ENCODE measurements around the gene KRI1. TPM values are rescaled to one million over a fixed set of nuclear protein-coding genes. Genes with fewer than 3 reads are reported as not detected.
"Not testable (repeated sequence)": the region's sequence is repeated elsewhere in the genome, so short reads cannot be mapped to it uniquely, and the experiment has no call there.

Gene KRI1
- total and polyA plus RNA-seq, 2 donors (not counting 3 experiments of a cell fraction or from before 2014, with no cell fraction given) = 6.7 to 25.7 TPM

- H3K4me2 ChIP-seq (ENCODE audit: insufficient read depth, low read length) = peak overlapping the region; percentile 49
- H3K9ac ChIP-seq (replicated peaks; ENCODE audit: extremely low read depth, insufficient read depth, low read length) = no peak overlapping the region
These were observed 22.8 kb downstream of the KRI1 start for GRCh38 chr19:10543059-10543419.

GRCh38 chr19:10539016-10539415 lies 26.8 kb downstream of the KRI1 start:
- H3K27ac ChIP-seq (ENCODE audit: insufficient read depth, low read depth, low read length); H3K36me3 ChIP-seq (ENCODE audit: control insufficient read depth in 2 of 2, extremely low read depth in 1 of 2, insufficient read depth in 2 of 2, low read length in 2 of 2); H3K27me3 ChIP-seq (ENCODE audit: control insufficient read depth in 2 of 2, insufficient read depth in 2 of 2, low read length in 2 of 2); H2AFZ ChIP-seq (ENCODE audit: low read depth, low read length); H3K9ac ChIP-seq (replicated peaks; ENCODE audit: extremely low read depth, insufficient read depth, low read length); intact Hi-C loops (cut with micrococcal nuclease); H3K4me2 ChIP-seq (ENCODE audit: insufficient read depth, low read length); FAIRE-seq; POLR2A ChIA-PET; BruUV-seq (replicated peaks); H3K9me3 ChIP-seq (replicated peaks; ENCODE audit: control insufficient read depth, insufficient read depth, low read length); H3K4me1 ChIP-seq (ENCODE audit: control insufficient read depth, extremely low read depth, insufficient read depth, low read length); DNase-seq (ENCODE audit: low read depth, low spot score); dilution Hi-C loops (cut with MboI; ENCODE audit: extremely low pct_ligation_motif_present, low sequenced_read_pairs); H4K20me1 ChIP-seq (replicated peaks; ENCODE audit: control insufficient read depth, extremely low read depth, insufficient read depth, low read length); H3K9me1 ChIP-seq (replicated peaks; ENCODE audit: control insufficient read depth, extremely low read depth, insufficient read depth, low read length); H3K4me3 ChIP-seq (replicated peaks in 1 of 3; ENCODE audit: insufficient read depth in 1 of 3, low read depth in 1 of 3, low read length in 3 of 3); H3K79me2 ChIP-seq (ENCODE audit: control insufficient read depth, insufficient read depth, low read length): not testable (repeated sequence)
- CTCF ChIA-PET = interaction anchor here (0.6 to 1.4 kb wide), 2 partner anchors 26 to 31 kb away, joined by 3 read pairs; no protein-coding TSS in a partner anchor

More at GRCh38 chr19:10543059-10543419, 22.8 kb downstream of the KRI1 start:
- peak; percentile 33 for FAIRE-seq
- ChIA-PET POLR2A (interaction anchor here (0.6 kb wide), 1 partner anchor 86 kb away, joined by 3 read pairs; no protein-coding TSS in a partner anchor), CTCF (interaction anchor here (0.7 to 3.0 kb wide), 4 partner anchors 59 to 158 kb away, joined by 3 to 36 read pairs (median 15); partner anchors contain the start of gene QTRT1)
- Histone ChIP-seq H3K4me1 (ENCODE audit: control insufficient read depth, extremely low read depth, insufficient read depth, low read length) (peaks cover 4% of the 10 kb centered on the region), H3K79me2 (ENCODE audit: control insufficient read depth, insufficient read depth, low read length) (peaks cover 7% of the 10 kb centered on the region), H3K36me3 (ENCODE audit: control insufficient read depth in 2 of 2, extremely low read depth in 1 of 2, insufficient read depth in 2 of 2, low read length in 2 of 2) (no peaks in the 10 kb centered on the region), H3K4me3 (replicated peaks in 1 of 3; ENCODE audit: insufficient read depth in 1 of 3, low read depth in 1 of 3, low read length in 3 of 3) (peak overlapping the region; percentile 36 to 91 (median 50)), H3K27me3 (ENCODE audit: control insufficient read depth in 2 of 2, insufficient read depth in 2 of 2, low read length in 2 of 2) (peaks cover 0 to under 1% of the 10 kb centered on the region in 2 experiments), H4K20me1 (replicated peaks; ENCODE audit: control insufficient read depth, extremely low read depth, insufficient read depth, low read length) (no peaks in the 10 kb centered on the region), H3K27ac (ENCODE audit: insufficient read depth, low read depth, low read length) (no peak overlapping the region), H3K9me3 (replicated peaks; ENCODE audit: control insufficient read depth, insufficient read depth, low read length) (no peaks in the 10 kb centered on the region), H3K9me1 (replicated peaks; ENCODE audit: control insufficient read depth, extremely low read depth, insufficient read depth, low read length) (no peaks in the 10 kb centered on the region), H2AFZ (ENCODE audit: low read depth, low read length) (peak overlapping the region; percentile 95)
- TF ChIP-seq GATA2 (IDR thresholded peaks at IDR 0.05; ENCODE audit: insufficient read depth, insufficient read length, low read depth, low read length) (no peak), EZH2 (IDR thresholded peaks at IDR 0.05; ENCODE audit: borderline replicate concordance, low read depth, low read length, severe bottlenecking) (no peak), POLR2A (IDR thresholded peaks at IDR 0.05; ENCODE audit: low read depth, low read length) (no peak), MYC (IDR thresholded peaks at IDR 0.05; ENCODE audit: low read depth, low read length) (no peak), JUN (IDR thresholded peaks at IDR 0.05; ENCODE audit: borderline replicate concordance, insufficient read depth, insufficient read length, low read depth) (no peak), FOS (IDR thresholded peaks at IDR 0.05; ENCODE audit: borderline replicate concordance, insufficient read depth, low read length) (no peak), POLR2AphosphoS5 (IDR thresholded peaks at IDR 0.05; ENCODE audit: insufficient read depth, low read depth, low read length) (no peak)
- TF ChIP-seq, protein P1, sequence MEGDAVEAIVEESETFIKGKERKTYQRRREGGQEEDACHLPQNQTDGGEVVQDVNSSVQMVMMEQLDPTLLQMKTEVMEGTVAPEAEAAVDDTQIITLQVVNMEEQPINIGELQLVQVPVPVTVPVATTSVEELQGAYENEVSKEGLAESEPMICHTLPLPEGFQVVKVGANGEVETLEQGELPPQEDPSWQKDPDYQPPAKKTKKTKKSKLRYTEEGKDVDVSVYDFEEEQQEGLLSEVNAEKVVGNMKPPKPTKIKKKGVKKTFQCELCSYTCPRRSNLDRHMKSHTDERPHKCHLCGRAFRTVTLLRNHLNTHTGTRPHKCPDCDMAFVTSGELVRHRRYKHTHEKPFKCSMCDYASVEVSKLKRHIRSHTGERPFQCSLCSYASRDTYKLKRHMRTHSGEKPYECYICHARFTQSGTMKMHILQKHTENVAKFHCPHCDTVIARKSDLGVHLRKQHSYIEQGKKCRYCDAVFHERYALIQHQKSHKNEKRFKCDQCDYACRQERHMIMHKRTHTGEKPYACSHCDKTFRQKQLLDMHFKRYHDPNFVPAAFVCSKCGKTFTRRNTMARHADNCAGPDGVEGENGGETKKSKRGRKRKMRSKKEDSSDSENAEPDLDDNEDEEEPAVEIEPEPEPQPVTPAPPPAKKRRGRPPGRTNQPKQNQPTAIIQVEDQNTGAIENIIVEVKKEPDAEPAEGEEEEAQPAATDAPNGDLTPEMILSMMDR (IDR thresholded peaks at IDR 0.05; ENCODE audit: extremely low read depth in 1 of 2, insufficient read depth in 1 of 2, low read depth in 1 of 2, low read length in 2 of 2) = no peak
- TF ChIP-seq, protein P2, sequence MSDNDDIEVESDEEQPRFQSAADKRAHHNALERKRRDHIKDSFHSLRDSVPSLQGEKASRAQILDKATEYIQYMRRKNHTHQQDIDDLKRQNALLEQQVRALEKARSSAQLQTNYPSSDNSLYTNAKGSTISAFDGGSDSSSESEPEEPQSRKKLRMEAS (IDR thresholded peaks at IDR 0.05; ENCODE audit: insufficient read depth, insufficient read length) = no peak
- intact Hi-C loops (cut with micrococcal nuclease) = no loop called here
- no peak for DNase-seq (ENCODE audit: low read depth, low spot score)
- dilution Hi-C loops (cut with MboI; ENCODE audit: extremely low pct_ligation_motif_present, low sequenced_read_pairs) = no loop called here
- BruUV-seq (replicated peaks) = no TSS peak
